Testis (tissue), 5 donors: ENCODE measurements around the gene SLC26A8. TPM values are rescaled to one million over a fixed set of nuclear protein-coding genes. Genes with fewer than 3 reads are reported as not detected.
A peak's percentile ranks its signal among the peaks of the same experiment; 100 is the strongest.

Source experiments
- DNase-seq: peaks from one replicate; pipeline ENCODE4 v3.0.0-alpha.2; 2019
- H3K27ac ChIP-seq, 2 donors: fragments of 200-600 bp; sonication (generic); one replicate each; pipeline ENCODE4 v1.5.1; 2019
- H3K27me3 ChIP-seq: fragments of 200-600 bp; sonication (generic); one replicate; pipeline ENCODE4 v1.5.1; 2019
- H3K36me3 ChIP-seq: fragments of 200-600 bp; sonication (generic); one replicate; pipeline ENCODE4 v1.5.1; 2017; ENCODE audit warnings: low read depth; ENCODE audit errors: missing control alignments
- H3K4me1 ChIP-seq: fragments of 200-600 bp; sonication (generic); one replicate; pipeline ENCODE4 v1.5.1; 2019
- H3K4me3 ChIP-seq, 2 donors: fragments of 200-600 bp; sonication (generic); one replicate each; pipeline ENCODE4 v1.5.1; 2017 to 2019
- H3K9me3 ChIP-seq: fragments of 200-600 bp; sonication (generic); one replicate; pipeline ENCODE4 v1.5.1; 2017
- POLR2A ChIP-seq: fragments of 450-650 bp; IDR thresholded peaks from one replicate; pipeline ENCODE4 v1.6.1; 2017; ENCODE audit warnings: antibody characterized with exemption, mild to moderate bottlenecking, moderate library complexity
- WGBS, 2 donors: methylation state at CpG; one replicate each; pipeline ENCODE4 v1.1.5; 2018; 5-methylcytosine and 5-hydroxymethylcytosine counted together
- intact Hi-C: fragments of 100-400 bp; cut with DNase I; formaldehyde crosslinking; loops from one replicate; pipeline ENCODE4 v1.15.1; 2023; ENCODE audit warnings: low total_unique reads
- long read RNA-seq, 2 donors: transcript quantifications; one replicate each; lab custom pipeline, GENCODE V29; 2026
- polyA plus RNA-seq: library from polyadenylated mRNA; stranded (reverse); fragments of 350-450 nt; fragmentation: Illumina TruSeq; extraction: RNeasy Lipid Tissue Mini Kit (QIAGEN cat#74804); gene quantifications from one replicate; pipeline ENCODE4 v1.2.3, GENCODE V29; 2014; ENCODE audit warnings: low read depth, low replicate concordance; ENCODE audit not compliant: insufficient read depth
- total RNA-seq, 2 donors: library from RNA; depleted of rRNA; stranded (reverse); fragments of >200 nt; gene quantifications; one replicate each; pipeline ENCODE4 v1.2.3, GENCODE V29; 2016
- TF ChIP-seq, protein P1 (sequence below), 3 experiments: fragments of 450-650 bp in 2 of 3; fragments of 200-600 bp in 1 of 3; sonication (generic) in 1 of 3; IDR thresholded peaks; one replicate each; pipeline ENCODE4 v1.5.1; 2016 to 2019; ENCODE audit warnings: antibody characterized with exemption in 3 of 3, mild to moderate bottlenecking in 2 of 3, moderate library complexity in 1 of 3

Gene SLC26A8
- total RNA-seq (10 to 100 TPM; 52.0 to 66.9 TPM), polyA plus RNA-seq (160 TPM)
- long read RNA-seq, donor 1, result 0 reads
- long read RNA-seq, donor 2, result 0 reads

DNA sequence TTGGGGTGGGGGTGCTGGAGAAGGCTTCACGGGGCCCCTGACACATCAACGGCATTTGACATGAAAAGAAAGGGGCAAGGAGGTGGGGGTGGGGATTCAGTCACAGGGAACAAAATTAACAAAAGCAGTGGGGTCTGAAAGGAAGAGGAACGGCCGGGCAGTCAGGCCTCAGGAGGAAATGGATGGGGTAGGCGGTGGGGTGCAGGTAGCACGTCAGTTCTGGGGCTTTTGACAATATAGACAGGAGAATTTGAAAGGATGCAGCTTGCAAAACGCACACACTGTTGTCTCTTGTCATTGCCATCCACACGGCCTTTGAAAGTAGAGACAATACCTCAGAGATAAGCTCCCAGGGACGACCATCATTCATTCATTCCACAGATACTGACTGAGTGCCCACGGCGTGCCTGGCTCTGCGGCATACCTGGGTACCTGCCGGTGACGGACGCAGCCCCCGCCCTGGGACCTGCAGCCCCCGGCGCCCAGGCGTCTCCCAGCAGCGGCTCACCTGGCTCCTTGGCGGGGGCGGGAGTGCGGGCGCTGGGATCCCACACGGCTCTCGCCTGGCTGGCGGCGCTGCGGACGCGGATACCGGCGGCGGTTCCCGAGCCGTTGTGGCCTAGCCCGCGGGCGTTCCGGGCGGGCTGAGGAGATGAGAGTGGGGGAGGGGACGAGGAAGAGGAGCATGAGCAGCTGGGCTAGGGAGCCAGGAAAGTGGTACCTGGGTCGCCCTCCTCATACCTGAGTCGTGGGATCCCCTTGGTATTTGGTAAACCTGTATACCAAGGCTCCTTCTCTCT, at the start of gene SLC26A8:
Gene SLC26A8 (minus strand): TSS at position 646 of the 800 bp plus-strand sequence. CDS start 4,934 bp downstream, outside the sequence.
- Histone ChIP-seq H3K27me3 (no peaks in the 10 kb centered on the region), H3K4me1 (no peaks in the 10 kb centered on the region), H3K4me3 (peak within 1 kb of the TSS; percentile 29 to 46), H3K9me3 (no peaks in the 10 kb centered on the region), H3K36me3 (no peaks in the 10 kb centered on the region), H3K27ac (no peak within 1 kb of the TSS)
- peak; percentile 18 for DNase-seq
- intact Hi-C loops, result no loop called here
- 27 to 32% methylated on average over 33 to 39 of the region's 44 CpGs for WGBS, 2 donors
- no peak for TF ChIP-seq POLR2A
- TF ChIP-seq, protein P1, sequence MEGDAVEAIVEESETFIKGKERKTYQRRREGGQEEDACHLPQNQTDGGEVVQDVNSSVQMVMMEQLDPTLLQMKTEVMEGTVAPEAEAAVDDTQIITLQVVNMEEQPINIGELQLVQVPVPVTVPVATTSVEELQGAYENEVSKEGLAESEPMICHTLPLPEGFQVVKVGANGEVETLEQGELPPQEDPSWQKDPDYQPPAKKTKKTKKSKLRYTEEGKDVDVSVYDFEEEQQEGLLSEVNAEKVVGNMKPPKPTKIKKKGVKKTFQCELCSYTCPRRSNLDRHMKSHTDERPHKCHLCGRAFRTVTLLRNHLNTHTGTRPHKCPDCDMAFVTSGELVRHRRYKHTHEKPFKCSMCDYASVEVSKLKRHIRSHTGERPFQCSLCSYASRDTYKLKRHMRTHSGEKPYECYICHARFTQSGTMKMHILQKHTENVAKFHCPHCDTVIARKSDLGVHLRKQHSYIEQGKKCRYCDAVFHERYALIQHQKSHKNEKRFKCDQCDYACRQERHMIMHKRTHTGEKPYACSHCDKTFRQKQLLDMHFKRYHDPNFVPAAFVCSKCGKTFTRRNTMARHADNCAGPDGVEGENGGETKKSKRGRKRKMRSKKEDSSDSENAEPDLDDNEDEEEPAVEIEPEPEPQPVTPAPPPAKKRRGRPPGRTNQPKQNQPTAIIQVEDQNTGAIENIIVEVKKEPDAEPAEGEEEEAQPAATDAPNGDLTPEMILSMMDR (IDR thresholded peaks at IDR 0.05), result no peak

GRCh38 chr6:36073587-36073986, 49.1 kb upstream of the SLC26A8 start:
- no peak overlapping the region for H3K4me3 ChIP-seq
- no peaks in the 10 kb centered on the region for H3K4me1 ChIP-seq
- intact Hi-C loops, result no loop called here
- H3K36me3 ChIP-seq, result no peaks in the 10 kb centered on the region
- no peaks in the 10 kb centered on the region for H3K9me3 ChIP-seq
- no peaks in the 10 kb centered on the region for H3K27me3 ChIP-seq
- no peak for DNase-seq
- no peak overlapping the region for H3K27ac ChIP-seq
- TF ChIP-seq, protein P1 (IDR thresholded peaks at IDR 0.05), result no peak
- no peak for TF ChIP-seq POLR2A

DNA sequence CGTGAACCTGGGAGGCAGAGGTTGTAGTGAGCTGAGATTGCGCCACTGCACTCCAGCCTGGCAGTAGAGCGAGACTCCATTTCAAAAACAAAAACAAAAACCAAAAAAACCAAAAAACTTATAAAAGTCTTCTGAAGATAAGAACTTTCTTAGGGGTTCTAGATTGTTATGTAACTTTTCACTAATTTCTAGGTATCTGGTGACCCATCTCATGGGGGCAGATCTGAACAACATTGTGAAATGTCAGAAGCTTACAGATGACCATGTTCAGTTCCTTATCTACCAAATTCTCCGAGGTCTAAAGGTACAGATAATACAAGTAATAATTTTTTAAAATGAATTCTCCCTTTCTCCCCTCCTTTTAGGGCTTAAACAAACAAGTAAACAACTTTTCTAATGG, 48.2 kb upstream of the SLC26A8 start:
- no peak for DNase-seq
- H3K27ac ChIP-seq, result no peak overlapping the region
- H3K4me1 ChIP-seq, result no peaks in the 10 kb centered on the region
- H3K27me3 ChIP-seq, result no peaks in the 10 kb centered on the region
- H3K4me3 ChIP-seq, result no peak overlapping the region
- TF ChIP-seq, protein P1 (IDR thresholded peaks at IDR 0.05), result no peak
- TF ChIP-seq POLR2A, result no peak
- no peaks in the 10 kb centered on the region for H3K9me3 ChIP-seq
- intact Hi-C loops, result no loop called here
- H3K36me3 ChIP-seq, result no peaks in the 10 kb centered on the region
- 89 to 92% methylated on average over 4 of the region's 4 CpGs for WGBS, 2 donors

GRCh38 chr6:36071714-36072113, 47.3 kb upstream of the SLC26A8 start:
- no peak overlapping the region for H3K4me3 ChIP-seq
- no peak overlapping the region for H3K27ac ChIP-seq
- intact Hi-C loops, result no loop called here
- no peaks in the 10 kb centered on the region for H3K27me3 ChIP-seq
- H3K9me3 ChIP-seq, result no peaks in the 10 kb centered on the region
- no peaks in the 10 kb centered on the region for H3K36me3 ChIP-seq
- DNase-seq, result no peak
- TF ChIP-seq, protein P1 (IDR thresholded peaks at IDR 0.05), result no peak
- TF ChIP-seq POLR2A, result no peak
- 94 to 97% methylated on average over 1 of the region's 1 CpG for WGBS, 2 donors
- no peaks in the 10 kb centered on the region for H3K4me1 ChIP-seq

GRCh38 chr6:36071281-36071680, 46.8 kb upstream of the SLC26A8 start:
- no peaks in the 10 kb centered on the region for H3K9me3 ChIP-seq
- DNase-seq, result no peak
- no peaks in the 10 kb centered on the region for H3K36me3 ChIP-seq
- intact Hi-C loops, result no loop called here
- H3K4me1 ChIP-seq, result no peaks in the 10 kb centered on the region
- WGBS, 2 donors, result 93 to 96% methylated on average over 3 of the region's 3 CpGs
- H3K27ac ChIP-seq, result no peak overlapping the region
- no peaks in the 10 kb centered on the region for H3K27me3 ChIP-seq
- TF ChIP-seq, protein P1 (IDR thresholded peaks at IDR 0.05), result no peak
- no peak for TF ChIP-seq POLR2A
- H3K4me3 ChIP-seq, result no peak overlapping the region
